Adrenal gland (tissue), 12 donors: ENCODE data around the gene PRKCA. TPM values are rescaled to one million over a fixed set of nuclear protein-coding genes. Genes with fewer than 3 reads are reported as not detected.

Experiments
- DNase-seq, 7 donors: peaks; one replicate each; pipeline ENCODE4 v3.0.0-alpha.2; 2019 to 2020
- H3K27ac ChIP-seq, 5 donors: fragments of 200-600 bp; sonication (generic) in 4 of 5; 1 replicate in 3 of 5; 2 replicates in 2 of 5; pipeline versions ENCODE4 v1.5.1 to v1.8.0; 2016 to 2020; ENCODE audit warnings: mild to moderate bottlenecking in 1 of 5
- H3K27me3 ChIP-seq: fragments of 200-600 bp; 2 replicates; pipeline ENCODE4 v1.8.0; 2021
- H3K36me3 ChIP-seq, 2 donors: fragments of 200-600 bp; replicated peaks in 1 of 2; 1 replicate in 1 of 2; 2 replicates in 1 of 2; pipeline versions ENCODE4 v1.5.1 to v1.8.0; 2018 to 2022
- H3K4me1 ChIP-seq, 2 donors: fragments of 200-600 bp; replicated peaks in 1 of 2; 1 replicate in 1 of 2; 2 replicates in 1 of 2; pipeline versions ENCODE4 v1.5.1 to v1.8.0; 2018 to 2021
- H3K4me3 ChIP-seq, 4 donors: fragments of 200-600 bp; sonication (generic) in 3 of 4; one replicate each; pipeline ENCODE4 v1.5.1; 2016 to 2018
- H3K9me3 ChIP-seq, 3 donors: fragments of 200-600 bp; sonication (generic) in 1 of 3; replicated peaks in 1 of 3; 1 replicate in 2 of 3; 2 replicates in 1 of 3; pipeline versions ENCODE4 v1.5.1 to v1.8.0; 2016 to 2021
- CTCF ChIP-seq, 6 experiments: fragments of 450-650 bp in 4 of 6; fragments of 200-600 bp in 2 of 6; sonication (generic) in 1 of 6; IDR thresholded peaks; 1 replicate in 5 of 6; 2 replicates in 1 of 6; pipeline versions ENCODE4 v1.5.1 to v1.8.0; 2016 to 2021; ENCODE audit warnings: antibody characterized with exemption in 6 of 6, mild to moderate bottlenecking in 2 of 6, moderate library complexity in 1 of 6
- POLR2A ChIP-seq, 2 donors: fragments of 450-650 bp; IDR thresholded peaks; one replicate each; pipeline ENCODE4 v1.6.1; 2017; ENCODE audit warnings: antibody characterized with exemption in 2 of 2, mild to moderate bottlenecking in 2 of 2, moderate library complexity in 1 of 2
- WGBS, 4 donors: extraction: QIAGEN DNeasy Blood & Tissue Kit in 2 of 4; methylation state at CpG; one replicate each; pipeline versions ENCODE4 v1.1.5 to v1.1.7; 2013 to 2017; 5-methylcytosine and 5-hydroxymethylcytosine counted together
- intact Hi-C, 2 donors: fragments of 100-400 bp; cut with DNase I; formaldehyde crosslinking; loops; one replicate each; pipeline versions ENCODE4 v1.14.1 to v1.15.0; 2022 to 2023
- polyA plus RNA-seq, 3 donors: library from polyadenylated mRNA; stranded (reverse); fragments of 200-250 nt in 2 of 3; fragments of 350-450 nt in 1 of 3; fragmentation: Illumina TruSeq in 1 of 3; extraction: RNeasy Lipid Tissue Mini Kit (QIAGEN cat#74804) in 1 of 3; gene quantifications; one replicate each; pipeline ENCODE4 v1.2.3, GENCODE V29; 2013 to 2014
- total RNA-seq, 9 donors: library from RNA; depleted of rRNA in 4 of 9; stranded (reverse); fragments of >200 nt in 4 of 9; fragments of 120-200 nt in 1 of 9; fragmentation: NEBNext Ultra II Directional in 1 of 9; extraction: Animal tissue kit (Norgen Biotek cat#: 25700) in 1 of 9; gene quantifications; one replicate each; pipeline versions ENCODE4 v1.1.0 to v1.2.4, GENCODE V29; 2013 to 2023
- donor health status: healthy with polysubstance abuse.
- donor health status: Bipolar disorder and iron deficiency.
- donor health status: DM: yes; HTN: yes; CAD: no.
- donor health status: DM: no; HTN: no; CAD: no.
- donor health status: DM: no; HTN: no; CAD: no.
- donor health status: DM: yes; HTN: yes; CAD: no.

Gene PRKCA
- total and polyA plus RNA-seq, 12 donors: 15.1 to 202 (median 84.1) TPM

GRCh38 chr17:66498580-66498979 lies 196.2 kb downstream of the PRKCA start:
- no peak for TF ChIP-seq CTCF (IDR thresholded peaks at IDR 0.05)
- no peak for TF ChIP-seq POLR2A (IDR thresholded peaks at IDR 0.05)
- WGBS, 4 donors: 95 to 98% (median 97%) methylated on average over 5 of the region's 5 CpGs
- intact Hi-C loops: no loop called here
- Histone ChIP-seq H3K9me3 (no peaks in the 10 kb centered on the region), H3K27ac (no peak overlapping the region), H3K36me3 (no peaks in the 10 kb centered on the region), H3K4me1 (peaks cover 0 to 11% of the 10 kb centered on the region in 2 donors), H3K4me3 (no peak overlapping the region), H3K27me3 (no peaks in the 10 kb centered on the region)
- no peak for DNase-seq

- no peaks in the 10 kb centered on the region for H3K36me3 ChIP-seq
- peaks cover 18 to 32% of the 10 kb centered on the region in 2 donors for H3K4me1 ChIP-seq
- 76 to 84% (median 83%) methylated on average over 6 of the region's 6 CpGs for WGBS, 4 donors
- H3K9me3 ChIP-seq: no peaks in the 10 kb centered on the region
- intact Hi-C loops: no loop called here
- DNase-seq: no peak
- no peak overlapping the region for H3K4me3 ChIP-seq
- TF ChIP-seq POLR2A (IDR thresholded peaks at IDR 0.05) (no peak), CTCF (IDR thresholded peaks at IDR 0.05) (no peak)
- H3K27ac ChIP-seq: peak overlapping the region in 2 of 5 donors; percentile 69 to 90
- H3K27me3 ChIP-seq: no peaks in the 10 kb centered on the region
These were observed 204.2 kb downstream of the PRKCA start for GRCh38 chr17:66506641-66507040.

GRCh38 chr17:66507103-66507923 lies 204.9 kb downstream of the PRKCA start:
- DNase-seq: peak; percentile 50 to 80 (median 74)
- Histone ChIP-seq H3K9me3 (no peaks in the 10 kb centered on the region), H3K4me3 (no peak overlapping the region), H3K27ac (peak overlapping the region; percentile 7 to 90 (median 69)), H3K36me3 (no peaks in the 10 kb centered on the region), H3K27me3 (no peaks in the 10 kb centered on the region), H3K4me1 (peaks cover 18 to 32% of the 10 kb centered on the region in 2 donors)
- intact Hi-C loops: no loop called here
- 55 to 63% (median 60%) methylated on average over 7 of the region's 7 CpGs for WGBS, 4 donors
- TF ChIP-seq POLR2A (IDR thresholded peaks at IDR 0.05) (no peak), CTCF (IDR thresholded peaks at IDR 0.05) (no peak)

GRCh38 chr17:66507982-66508760 lies 205.8 kb downstream of the PRKCA start:
- H3K4me3 ChIP-seq: no peak overlapping the region
- peak overlapping the region; percentile 7 to 90 (median 69) for H3K27ac ChIP-seq
- H3K4me1 ChIP-seq: peaks cover 18 to 32% of the 10 kb centered on the region in 2 donors
- no peaks in the 10 kb centered on the region for H3K9me3 ChIP-seq
- H3K36me3 ChIP-seq: no peaks in the 10 kb centered on the region
- H3K27me3 ChIP-seq: no peaks in the 10 kb centered on the region
- DNase-seq: peak in 5 of 7 donors; percentile 49 to 78 (median 63)
- intact Hi-C loops: no loop called here
- WGBS, 4 donors: 51 to 59% (median 52%) methylated on average over 10 of the region's 10 CpGs
- no peak for TF ChIP-seq POLR2A (IDR thresholded peaks at IDR 0.05)
- no peak for TF ChIP-seq CTCF (IDR thresholded peaks at IDR 0.05)
